ENCODE measurements around the gene BLVRA. TPM values are rescaled to one million over a fixed set of nuclear protein-coding genes. Genes with fewer than 3 reads are reported as not detected.

Gene BLVRA
- total RNA-seq, 1 donor from 2014 or later = 63.4 TPM

DNA sequence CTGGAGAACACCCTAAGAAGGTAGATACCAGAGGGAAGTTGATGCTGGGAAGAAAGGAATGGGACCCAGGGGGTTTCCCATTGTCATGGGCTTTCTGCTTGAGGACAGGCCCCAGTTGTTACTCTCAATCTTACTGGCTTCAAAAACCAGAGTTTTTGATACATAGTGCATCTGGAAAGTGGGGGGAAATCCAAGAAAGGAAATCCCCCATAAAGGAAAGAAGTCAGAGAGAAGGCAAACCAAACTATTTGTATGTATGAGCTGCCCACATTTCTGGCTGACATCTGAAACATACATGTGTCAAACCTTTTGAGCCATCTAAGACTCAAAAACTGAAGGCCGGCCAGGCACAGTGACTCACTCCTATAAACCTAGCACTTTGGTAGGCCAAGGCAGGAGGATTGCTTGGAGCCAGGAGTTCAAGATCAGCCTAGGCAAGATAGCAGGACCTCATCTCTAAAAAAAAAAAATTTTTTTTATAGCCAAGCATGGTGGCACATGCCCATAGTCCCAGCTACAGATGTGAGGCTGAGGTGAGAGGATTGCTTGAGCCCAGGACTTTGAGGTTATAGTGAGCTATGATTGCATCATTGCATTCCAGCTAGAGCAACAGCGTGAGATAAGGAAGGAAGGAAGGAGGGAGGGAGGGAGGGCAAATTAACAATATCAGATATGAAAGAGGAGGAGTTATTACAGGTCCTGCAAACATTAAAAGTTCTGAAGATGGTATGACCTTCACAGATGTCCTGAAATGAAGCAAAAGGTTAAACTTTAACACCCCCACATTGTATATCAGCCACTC, 22.5 kb upstream of the BLVRA start:
- Mint-ChIP-seq H3K27ac (ENCODE audit: unreplicated experiment) (no peak overlapping the region), H3K9me3 (ENCODE audit: unreplicated experiment) (peaks cover 5% of the 10 kb centered on the region), H3K4me3 (ENCODE audit: unreplicated experiment) (no peak overlapping the region), H3K27me3 (ENCODE audit: unreplicated experiment) (no peaks in the 10 kb centered on the region), H3K36me3 (ENCODE audit: unreplicated experiment) (peaks cover 6% of the 10 kb centered on the region), H3K4me1 (ENCODE audit: low read depth, unreplicated experiment) (no peaks in the 10 kb centered on the region)
- TF ChIP-seq, protein P1, sequence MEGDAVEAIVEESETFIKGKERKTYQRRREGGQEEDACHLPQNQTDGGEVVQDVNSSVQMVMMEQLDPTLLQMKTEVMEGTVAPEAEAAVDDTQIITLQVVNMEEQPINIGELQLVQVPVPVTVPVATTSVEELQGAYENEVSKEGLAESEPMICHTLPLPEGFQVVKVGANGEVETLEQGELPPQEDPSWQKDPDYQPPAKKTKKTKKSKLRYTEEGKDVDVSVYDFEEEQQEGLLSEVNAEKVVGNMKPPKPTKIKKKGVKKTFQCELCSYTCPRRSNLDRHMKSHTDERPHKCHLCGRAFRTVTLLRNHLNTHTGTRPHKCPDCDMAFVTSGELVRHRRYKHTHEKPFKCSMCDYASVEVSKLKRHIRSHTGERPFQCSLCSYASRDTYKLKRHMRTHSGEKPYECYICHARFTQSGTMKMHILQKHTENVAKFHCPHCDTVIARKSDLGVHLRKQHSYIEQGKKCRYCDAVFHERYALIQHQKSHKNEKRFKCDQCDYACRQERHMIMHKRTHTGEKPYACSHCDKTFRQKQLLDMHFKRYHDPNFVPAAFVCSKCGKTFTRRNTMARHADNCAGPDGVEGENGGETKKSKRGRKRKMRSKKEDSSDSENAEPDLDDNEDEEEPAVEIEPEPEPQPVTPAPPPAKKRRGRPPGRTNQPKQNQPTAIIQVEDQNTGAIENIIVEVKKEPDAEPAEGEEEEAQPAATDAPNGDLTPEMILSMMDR (IDR thresholded peaks at IDR 0.05; ENCODE audit: partially characterized antibody, unreplicated experiment) = no peak
- no peak for DNase-seq

DNA sequence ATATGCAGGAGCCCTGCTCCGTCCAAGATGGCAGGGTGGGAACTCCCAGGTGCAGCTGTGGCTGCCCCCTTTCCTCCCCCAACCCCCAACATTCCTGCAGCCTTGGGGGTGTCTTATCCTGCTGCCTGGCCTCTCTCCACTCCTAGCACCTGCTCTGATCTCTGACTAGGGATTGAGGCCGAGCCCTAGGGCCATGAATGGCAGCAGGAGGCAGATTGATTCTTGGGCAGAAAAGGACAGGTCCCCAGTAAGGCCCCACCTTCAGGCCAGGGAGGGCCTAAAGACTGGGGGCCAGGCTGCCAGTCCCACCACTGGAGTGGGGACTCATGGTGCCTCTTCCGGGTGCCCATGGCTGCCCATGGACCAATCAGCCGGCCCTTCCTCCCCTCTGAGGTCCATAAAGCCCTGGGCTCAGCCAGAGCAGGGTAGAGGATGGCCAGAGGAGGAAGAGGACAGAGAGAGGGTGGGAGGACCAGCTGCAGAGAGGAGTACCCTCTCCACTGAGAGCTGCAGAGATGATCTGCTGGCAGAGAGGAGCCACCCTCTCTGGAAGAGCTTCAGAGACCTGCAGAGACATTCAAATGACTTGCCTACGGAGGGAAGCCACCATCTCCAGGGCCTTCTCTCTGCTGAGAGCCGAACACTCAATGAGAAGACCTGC, 20.9 kb upstream of the BLVRA start:
- no peaks in the 10 kb centered on the region for H3K27me3 Mint-ChIP-seq (ENCODE audit: unreplicated experiment)
- peaks cover 6% of the 10 kb centered on the region for H3K36me3 Mint-ChIP-seq (ENCODE audit: unreplicated experiment)
- no peak for DNase-seq
- no peak overlapping the region for H3K27ac Mint-ChIP-seq (ENCODE audit: unreplicated experiment)
- peaks cover 5% of the 10 kb centered on the region for H3K9me3 Mint-ChIP-seq (ENCODE audit: unreplicated experiment)
- no peak overlapping the region for H3K4me3 Mint-ChIP-seq (ENCODE audit: unreplicated experiment)
- no peaks in the 10 kb centered on the region for H3K4me1 Mint-ChIP-seq (ENCODE audit: low read depth, unreplicated experiment)
- TF ChIP-seq, protein P1 (IDR thresholded peaks at IDR 0.05; ENCODE audit: partially characterized antibody, unreplicated experiment) = no peak

DNA sequence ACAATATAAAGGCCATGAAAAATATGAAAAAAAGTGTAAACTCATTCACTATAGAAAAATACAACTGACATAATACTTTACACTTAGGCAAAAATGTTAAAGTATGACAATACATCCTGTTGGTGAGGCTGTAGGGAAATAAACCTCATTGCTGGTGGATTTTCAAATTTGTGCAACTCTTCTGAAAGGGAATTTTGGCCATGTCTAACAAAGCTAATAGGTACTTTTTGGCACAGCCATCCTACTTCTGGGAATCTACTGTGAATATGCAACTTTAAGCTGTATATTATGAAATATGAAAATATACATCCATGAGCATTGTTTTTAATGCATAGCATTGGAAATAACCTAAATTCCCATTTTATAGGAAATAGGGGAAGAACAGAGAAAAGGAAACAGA, 15.8 kb upstream of the BLVRA start:
- peaks cover 6% of the 10 kb centered on the region for H3K36me3 Mint-ChIP-seq (ENCODE audit: unreplicated experiment)
- peaks cover 5% of the 10 kb centered on the region for H3K9me3 Mint-ChIP-seq (ENCODE audit: unreplicated experiment)
- no peaks in the 10 kb centered on the region for H3K27me3 Mint-ChIP-seq (ENCODE audit: unreplicated experiment)
- H3K27ac Mint-ChIP-seq (ENCODE audit: unreplicated experiment) = no peak overlapping the region
- no peak overlapping the region for H3K4me3 Mint-ChIP-seq (ENCODE audit: unreplicated experiment)
- TF ChIP-seq, protein P1 (IDR thresholded peaks at IDR 0.05; ENCODE audit: partially characterized antibody, unreplicated experiment) = no peak
- no peak for DNase-seq
- no peaks in the 10 kb centered on the region for H3K4me1 Mint-ChIP-seq (ENCODE audit: low read depth, unreplicated experiment)

DNA sequence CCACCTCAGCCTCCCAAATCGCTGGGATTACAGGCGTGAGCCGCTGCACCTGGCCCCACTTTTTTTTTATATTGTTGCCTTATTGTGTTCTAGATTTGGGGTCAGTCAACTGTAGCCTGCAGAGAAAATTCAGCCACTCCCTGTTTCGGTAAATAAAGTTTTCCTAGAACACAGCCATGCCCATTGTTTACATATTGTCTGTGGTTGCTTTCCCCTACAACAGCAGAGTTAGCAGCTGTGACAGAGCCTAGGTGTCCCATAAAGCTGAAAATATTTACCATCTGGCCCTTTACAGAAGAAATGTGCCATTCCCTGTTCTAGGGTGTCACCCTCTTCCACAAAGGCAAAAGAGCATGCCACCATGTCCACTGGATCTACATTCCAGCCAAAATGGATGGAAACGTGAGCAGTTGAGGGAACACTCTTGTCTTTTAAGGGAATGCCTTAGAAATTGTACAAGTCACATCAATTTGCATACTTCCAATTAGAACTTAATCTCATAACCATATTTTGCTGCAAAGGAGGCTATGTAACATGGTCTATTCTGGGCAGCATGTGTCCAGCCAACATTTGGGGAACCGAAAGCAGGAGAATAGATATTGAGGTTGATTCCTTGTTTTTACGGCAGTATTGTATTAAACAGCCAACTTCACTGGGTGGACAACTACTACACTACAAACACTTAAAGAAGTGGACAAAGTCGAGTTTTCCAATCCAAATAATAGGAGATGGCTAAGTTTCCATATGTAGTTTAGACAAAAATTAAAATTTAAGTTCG, 11.0 kb upstream of the BLVRA start:
- Mint-ChIP-seq H3K27ac (ENCODE audit: unreplicated experiment) (no peak overlapping the region), H3K36me3 (ENCODE audit: unreplicated experiment) (no peaks in the 10 kb centered on the region), H3K9me3 (ENCODE audit: unreplicated experiment) (no peaks in the 10 kb centered on the region), H3K4me1 (ENCODE audit: low read depth, unreplicated experiment) (peaks cover 6% of the 10 kb centered on the region), H3K4me3 (ENCODE audit: unreplicated experiment) (no peak overlapping the region), H3K27me3 (ENCODE audit: unreplicated experiment) (no peaks in the 10 kb centered on the region)
- TF ChIP-seq, protein P1 (IDR thresholded peaks at IDR 0.05; ENCODE audit: partially characterized antibody, unreplicated experiment) = no peak
- no peak for DNase-seq
